Nephron progenitor cell (in vitro differentiated cells): ENCODE data around the gene TRIO.

Experiments
- DNase-seq: peaks from one replicate; pipeline ENCODE4 v3.0.0; 2021
- H3K27ac Mint-ChIP-seq: 2 replicates; pipeline ENCODE4 v1.8.0; 2021; ENCODE audit warnings: mild to moderate bottlenecking, moderate library complexity, mixed read lengths
- H3K27me3 Mint-ChIP-seq: 2 replicates; pipeline ENCODE4 v1.8.0; 2021; ENCODE audit warnings: mild to moderate bottlenecking, low read depth, mixed read lengths; ENCODE audit not compliant: poor library complexity
- H3K36me3 Mint-ChIP-seq: 2 replicates; pipeline ENCODE4 v1.8.0; 2021; ENCODE audit warnings: low read depth, mixed read lengths
- H3K4me1 Mint-ChIP-seq: 2 replicates; pipeline ENCODE4 v1.8.0; 2021; ENCODE audit warnings: mixed read lengths
- H3K4me3 Mint-ChIP-seq: 2 replicates; pipeline ENCODE4 v1.8.0; 2021; ENCODE audit warnings: mild to moderate bottlenecking, moderate library complexity, mixed read lengths
- H3K9me3 Mint-ChIP-seq: 2 replicates; pipeline ENCODE4 v1.8.0; 2021; ENCODE audit warnings: mild to moderate bottlenecking, moderate library complexity, mixed read lengths
- CTCF ChIP-seq: fragments of 200-600 bp; sonication (generic); IDR thresholded peaks from 2 replicates; pipeline ENCODE4 v1.5.0; 2021; ENCODE audit warnings: antibody characterized with exemption

TRIO gene

GRCh38 chr5:14400085-14400484, 256.9 kb downstream of the TRIO start:
- Mint-ChIP-seq H3K27ac (no peak overlapping the region), H3K4me1 (peaks cover 31% of the 10 kb centered on the region), H3K27me3 (no peaks in the 10 kb centered on the region), H3K36me3 (peaks cover 51% of the 10 kb centered on the region), H3K4me3 (no peak overlapping the region), H3K9me3 (no peaks in the 10 kb centered on the region)
- no peak for TF ChIP-seq CTCF
- no peak for DNase-seq

- DNase-seq, result no peak
- H3K36me3 Mint-ChIP-seq, result peaks cover 55% of the 10 kb centered on the region
These were observed 257.5 kb downstream of the TRIO start for GRCh38 chr5:14400611-14401010.

GRCh38 chr5:14401639-14402038, 258.5 kb downstream of the TRIO start:
- Mint-ChIP-seq H3K4me1 (peaks cover 31% of the 10 kb centered on the region), H3K9me3 (no peaks in the 10 kb centered on the region), H3K4me3 (no peak overlapping the region), H3K36me3 (peaks cover 64% of the 10 kb centered on the region), H3K27ac (peak overlapping the region; percentile 59), H3K27me3 (no peaks in the 10 kb centered on the region)
- TF ChIP-seq CTCF, result no peak
- DNase-seq, result no peak

More at GRCh38 chr5:14400611-14401010, 257.5 kb downstream of the TRIO start:
- Mint-ChIP-seq H3K4me1 (peaks cover 31% of the 10 kb centered on the region), H3K27ac (peak overlapping the region; percentile 39), H3K27me3 (no peaks in the 10 kb centered on the region), H3K9me3 (no peaks in the 10 kb centered on the region), H3K4me3 (no peak overlapping the region)
- no peak for TF ChIP-seq CTCF

- Mint-ChIP-seq H3K27me3 (no peaks in the 10 kb centered on the region), H3K27ac (peak overlapping the region; percentile 31), H3K36me3 (peaks cover 64% of the 10 kb centered on the region)
These were observed 259.3 kb downstream of the TRIO start for GRCh38 chr5:14402424-14402823.

GRCh38 chr5:14404780-14405179, 261.6 kb downstream of the TRIO start:
- Mint-ChIP-seq H3K9me3 (no peaks in the 10 kb centered on the region), H3K4me1 (peaks cover 27% of the 10 kb centered on the region)

More at GRCh38 chr5:14402424-14402823, 259.3 kb downstream of the TRIO start:
- H3K4me3 Mint-ChIP-seq, result no peak overlapping the region
- H3K4me1 Mint-ChIP-seq, result peaks cover 31% of the 10 kb centered on the region
- H3K9me3 Mint-ChIP-seq, result no peaks in the 10 kb centered on the region
- DNase-seq, result no peak
- TF ChIP-seq CTCF, result no peak

More at GRCh38 chr5:14404780-14405179, 261.6 kb downstream of the TRIO start:
- Mint-ChIP-seq H3K27me3 (no peaks in the 10 kb centered on the region), H3K36me3 (peaks cover 80% of the 10 kb centered on the region), H3K27ac (peak overlapping the region; percentile 7), H3K4me3 (no peak overlapping the region)
- DNase-seq, result no peak
- no peak for TF ChIP-seq CTCF
